ENCODE data around the gene PEX5.

- TF ChIP-seq CTCF (conservative IDR thresholded peaks at IDR 0.05; ENCODE audit: low read length) (no peak), EZH2phosphoT487 (IDR thresholded peaks at IDR 0.05; ENCODE audit: borderline replicate concordance) (no peak)
Observed at GRCh38 chr12:7150841-7151240, 38.6 kb upstream of the PEX5 start.

Data from Loucy (cell line).